Muscle layer of duodenum (tissue), 2 donors: ENCODE results near the gene MAP2K5.
"Not testable (repeated sequence)": the region's sequence is repeated elsewhere in the genome, so short reads cannot be mapped to it uniquely, and the experiment has no call there.

ENCODE experiments used
- H3K27ac ChIP-seq: one replicate; pipeline ENCODE4 v1.7.0; 2013; ENCODE audit warnings: mild to moderate bottlenecking, low read length
- H3K27me3 ChIP-seq: one replicate; pipeline ENCODE4 v1.7.0; 2013; ENCODE audit warnings: low read depth, mild to moderate bottlenecking, control low read depth, low read length
- H3K36me3 ChIP-seq, 2 donors: one replicate each; pipeline ENCODE4 v1.7.0; 2013; ENCODE audit warnings: low read length in 2 of 2, control low read depth in 1 of 2, mild to moderate bottlenecking in 1 of 2; ENCODE audit not compliant: insufficient read depth in 2 of 2, control insufficient read depth in 1 of 2
- H3K4me1 ChIP-seq, 2 donors: one replicate each; pipeline ENCODE4 v1.7.0; 2013; ENCODE audit warnings: low read length in 2 of 2, mild to moderate bottlenecking in 2 of 2, control low read depth in 1 of 2, moderate library complexity in 1 of 2; ENCODE audit not compliant: insufficient read depth in 2 of 2, control insufficient read depth in 1 of 2
- H3K4me3 ChIP-seq, 2 donors: one replicate each; pipeline ENCODE4 v1.7.0; 2013; ENCODE audit warnings: low read length in 2 of 2, low read depth in 1 of 2, mild to moderate bottlenecking in 1 of 2
- H3K9me3 ChIP-seq, 2 donors: one replicate each; pipeline ENCODE4 v1.7.0; 2013; ENCODE audit warnings: low read length in 2 of 2, control low read depth in 1 of 2, mild to moderate bottlenecking in 1 of 2; ENCODE audit not compliant: control insufficient read depth in 1 of 2
- donor health status: healthy.

MAP2K5 gene

DNA sequence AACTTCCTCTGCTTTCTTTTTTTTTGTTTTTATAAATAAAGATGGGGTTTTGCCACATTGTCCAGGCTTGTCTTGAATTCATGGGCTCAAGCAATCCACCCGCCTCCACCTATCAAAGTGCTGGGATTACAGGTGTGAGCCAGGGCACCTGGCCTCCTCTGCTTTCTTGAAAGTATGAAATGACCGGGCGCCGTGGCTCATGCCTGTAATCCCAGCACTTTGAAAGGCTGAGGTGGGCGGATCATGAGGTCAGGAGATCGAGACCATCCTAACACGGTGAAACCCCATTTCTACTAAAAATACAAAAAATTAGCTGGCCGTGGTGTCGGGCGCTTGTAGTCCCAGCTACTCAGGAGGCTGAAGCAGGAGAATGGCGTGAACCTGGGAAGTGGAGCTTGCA lies 93.4 kb downstream of the MAP2K5 start:
- not testable (repeated sequence) for H3K27ac ChIP-seq, H3K4me1 ChIP-seq, H3K27me3 ChIP-seq, H3K9me3 ChIP-seq, H3K4me3 ChIP-seq
- peaks cover 4 to 12% of the 10 kb centered on the region in 2 donors for H3K36me3 ChIP-seq

DNA sequence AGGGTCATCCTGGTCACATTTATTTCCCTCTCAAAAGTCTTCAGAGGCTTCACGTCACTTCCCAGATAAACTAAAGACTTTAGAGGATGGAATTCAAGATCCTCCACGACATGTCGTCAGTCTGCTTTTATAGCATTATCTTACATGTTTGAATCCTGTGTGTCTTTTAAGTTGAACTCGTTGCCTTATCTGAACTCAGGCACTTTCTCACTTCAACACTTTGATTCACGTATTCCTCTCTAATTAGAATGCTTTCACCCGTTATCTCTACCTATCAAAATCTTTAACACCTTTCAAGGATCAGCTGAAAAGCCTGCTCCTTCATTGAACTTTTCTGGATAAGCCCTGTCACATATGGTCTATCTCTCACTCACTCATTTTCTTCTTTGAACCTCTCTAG lies 97.1 kb downstream of the MAP2K5 start:
- H3K36me3 ChIP-seq = no peaks in the 10 kb centered on the region
- peaks cover 0 to 4% of the 10 kb centered on the region in 2 donors for H3K4me1 ChIP-seq
- H3K9me3 ChIP-seq = no peaks in the 10 kb centered on the region
- no peak overlapping the region for H3K4me3 ChIP-seq
- H3K27ac ChIP-seq = no peak overlapping the region
- no peaks in the 10 kb centered on the region for H3K27me3 ChIP-seq

DNA sequence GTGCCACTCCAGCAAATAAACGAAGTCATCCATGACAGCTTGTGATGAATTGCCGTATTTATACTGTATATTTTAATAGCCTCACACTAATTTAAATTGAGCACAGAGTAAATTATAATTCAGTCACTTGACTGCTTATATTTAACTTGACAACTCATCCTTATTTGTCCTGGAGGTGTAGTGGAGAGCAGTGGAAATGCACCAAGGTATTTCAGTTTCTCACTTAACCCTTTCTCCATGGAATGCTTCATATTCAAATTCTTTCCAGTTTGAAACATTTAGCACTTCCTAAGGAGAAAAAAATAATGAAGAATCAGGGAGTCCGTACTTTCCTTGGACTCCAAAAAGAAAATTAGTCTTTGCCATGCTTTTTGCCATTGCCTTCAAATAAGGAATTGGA lies 99.0 kb downstream of the MAP2K5 start:
- Histone ChIP-seq H3K27me3 (no peaks in the 10 kb centered on the region), H3K4me3 (no peak overlapping the region), H3K27ac (no peak overlapping the region), H3K36me3 (peaks cover 0 to 3% of the 10 kb centered on the region in 2 donors), H3K4me1 (peaks cover 0 to 4% of the 10 kb centered on the region in 2 donors), H3K9me3 (no peaks in the 10 kb centered on the region)

DNA sequence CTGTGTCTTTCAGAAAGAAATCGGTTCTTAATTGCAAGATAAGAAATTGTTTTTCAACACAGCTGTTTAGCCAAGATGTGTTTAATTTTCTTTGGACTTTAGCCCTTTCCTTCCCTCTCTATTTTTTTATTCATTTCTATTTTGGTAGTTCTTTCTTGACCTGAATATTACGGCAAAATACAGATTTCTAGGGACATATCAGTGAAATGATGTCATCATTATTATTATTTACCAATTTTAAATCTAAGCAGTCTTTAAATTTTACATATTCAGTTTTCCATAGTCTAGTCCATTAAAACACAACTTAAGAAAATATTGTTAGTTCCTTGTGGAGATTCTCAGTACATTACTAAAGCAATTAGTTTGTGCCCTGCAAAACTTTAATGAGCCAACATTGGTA lies 104.3 kb downstream of the MAP2K5 start:
- no peak overlapping the region for H3K4me3 ChIP-seq
- H3K4me1 ChIP-seq = no peaks in the 10 kb centered on the region
- H3K9me3 ChIP-seq = no peaks in the 10 kb centered on the region
- H3K27ac ChIP-seq = no peak overlapping the region
- peaks cover 0 to 13% of the 10 kb centered on the region in 2 donors for H3K36me3 ChIP-seq
- no peaks in the 10 kb centered on the region for H3K27me3 ChIP-seq

DNA sequence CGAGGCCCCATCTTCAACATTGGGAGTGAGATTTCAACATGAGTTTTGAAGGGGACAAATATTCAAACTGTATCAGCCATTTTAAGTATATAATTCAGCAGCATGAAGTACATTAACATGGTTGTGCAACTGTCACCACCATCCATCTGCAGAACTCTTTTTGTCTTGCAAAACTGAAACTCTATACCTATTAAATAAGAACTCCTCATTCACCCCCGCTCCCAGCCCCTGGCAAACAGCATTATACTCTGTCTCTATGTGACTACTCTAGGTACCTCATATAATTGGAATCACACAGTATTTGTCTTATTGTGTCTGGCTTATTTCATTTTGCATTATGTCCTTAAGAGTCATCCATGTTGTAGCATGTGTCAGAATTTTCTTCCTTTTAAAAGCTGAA lies 110.1 kb downstream of the MAP2K5 start:
- Histone ChIP-seq H3K9me3 (peaks cover 0 to 6% of the 10 kb centered on the region in 2 donors), H3K4me1 (no peaks in the 10 kb centered on the region), H3K27ac (no peak overlapping the region), H3K27me3 (no peaks in the 10 kb centered on the region), H3K4me3 (no peak overlapping the region), H3K36me3 (peaks cover 0 to 28% of the 10 kb centered on the region in 2 donors)

DNA sequence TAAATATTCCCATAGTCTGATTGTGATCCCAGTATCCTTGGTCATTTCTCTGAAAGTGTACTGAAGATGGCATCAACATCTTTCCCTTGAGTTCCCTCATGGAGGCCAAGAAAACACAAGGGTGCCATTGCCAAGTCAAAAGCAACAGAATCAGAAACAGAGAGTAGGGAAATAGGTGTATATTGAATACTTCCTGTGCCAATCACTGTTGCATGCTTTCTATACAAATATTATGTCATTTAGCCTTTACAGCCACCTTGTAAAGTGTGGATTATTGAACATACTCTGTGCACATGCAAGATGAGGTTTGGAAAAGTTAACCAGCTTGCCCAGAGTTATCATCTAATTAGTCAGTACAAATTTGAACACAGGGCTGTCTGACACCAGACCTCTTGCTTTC lies 117.9 kb downstream of the MAP2K5 start:
- Histone ChIP-seq H3K27me3 (no peaks in the 10 kb centered on the region), H3K27ac (no peak overlapping the region), H3K9me3 (peaks cover 0 to 6% of the 10 kb centered on the region in 2 donors), H3K36me3 (peaks cover 5 to 27% of the 10 kb centered on the region in 2 donors), H3K4me1 (no peaks in the 10 kb centered on the region), H3K4me3 (no peak overlapping the region)

DNA sequence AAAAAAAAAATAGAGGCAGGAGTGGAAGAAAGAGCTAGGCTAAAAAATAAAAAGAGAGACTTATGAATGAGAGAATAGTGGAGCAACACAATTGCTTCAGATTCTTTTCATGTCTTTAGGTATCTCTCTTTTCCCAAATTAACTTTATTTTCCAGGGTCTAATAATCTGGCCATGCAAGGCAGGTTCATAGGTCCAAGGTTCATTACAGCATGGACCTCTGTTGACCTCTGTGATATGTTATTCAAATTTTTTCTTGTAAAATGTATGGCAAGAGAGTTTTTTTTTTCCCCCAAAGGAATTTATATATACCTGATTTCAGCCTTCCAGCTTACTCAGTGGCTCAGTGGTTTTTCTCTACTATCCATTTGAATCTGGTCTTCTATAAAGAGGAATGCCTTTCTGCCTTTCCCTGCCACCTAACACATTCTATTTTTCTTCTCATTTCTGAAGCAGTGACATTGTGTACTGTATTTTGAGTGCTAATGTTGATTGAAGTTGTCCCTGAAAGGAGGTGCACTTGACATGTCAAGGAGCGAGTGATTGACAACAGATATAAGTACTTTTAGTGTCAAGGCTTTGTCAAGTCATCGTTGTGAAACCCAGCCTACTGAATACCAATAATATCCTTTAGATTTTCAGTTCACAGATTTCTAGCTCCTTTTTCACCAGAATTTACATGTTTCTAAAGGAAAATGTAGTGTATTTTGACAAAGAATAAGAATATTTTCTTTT lies 118.5 kb downstream of the MAP2K5 start:
- H3K27ac ChIP-seq = no peak overlapping the region
- no peaks in the 10 kb centered on the region for H3K27me3 ChIP-seq
- peaks cover 0 to under 1% of the 10 kb centered on the region in 2 donors for H3K9me3 ChIP-seq
- H3K4me1 ChIP-seq = no peaks in the 10 kb centered on the region
- H3K36me3 ChIP-seq = peaks cover 5 to 22% of the 10 kb centered on the region in 2 donors
- H3K4me3 ChIP-seq = no peak overlapping the region

DNA sequence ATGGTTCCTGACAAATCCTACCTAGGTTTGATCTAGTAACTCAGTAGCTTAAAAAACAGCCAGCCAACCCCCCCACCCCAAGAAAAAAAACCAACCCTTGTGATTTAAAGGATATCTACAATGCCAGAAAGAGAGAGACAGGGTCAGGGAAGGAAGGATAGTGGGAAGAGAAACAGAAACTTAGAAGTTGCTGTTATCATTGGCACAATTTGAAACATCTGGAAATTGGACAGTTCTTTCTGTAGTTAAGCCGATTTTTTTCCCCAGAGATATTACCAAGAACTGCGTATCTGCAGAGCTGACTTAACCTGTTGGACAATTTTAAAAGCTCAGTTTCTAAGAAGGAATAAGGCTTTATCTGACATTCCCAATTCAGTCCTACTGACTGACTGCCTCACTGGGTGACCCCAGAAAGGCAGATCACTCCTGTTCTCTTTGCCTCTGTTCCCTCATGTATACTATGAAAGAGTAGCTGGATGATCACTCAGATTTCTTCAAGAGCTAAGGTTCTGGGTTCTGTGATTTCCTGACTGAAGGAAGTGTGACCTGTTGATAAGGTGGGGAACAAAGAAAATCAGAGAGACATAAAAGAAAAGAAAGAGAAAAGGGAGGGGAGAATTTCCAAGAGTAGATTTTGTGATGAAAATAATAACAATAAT lies 128.3 kb downstream of the MAP2K5 start:
- no peak overlapping the region for H3K4me3 ChIP-seq
- H3K27me3 ChIP-seq = no peaks in the 10 kb centered on the region
- H3K36me3 ChIP-seq = peaks cover 0 to 4% of the 10 kb centered on the region in 2 donors
- H3K9me3 ChIP-seq = no peaks in the 10 kb centered on the region
- no peaks in the 10 kb centered on the region for H3K4me1 ChIP-seq
- no peak overlapping the region for H3K27ac ChIP-seq

DNA sequence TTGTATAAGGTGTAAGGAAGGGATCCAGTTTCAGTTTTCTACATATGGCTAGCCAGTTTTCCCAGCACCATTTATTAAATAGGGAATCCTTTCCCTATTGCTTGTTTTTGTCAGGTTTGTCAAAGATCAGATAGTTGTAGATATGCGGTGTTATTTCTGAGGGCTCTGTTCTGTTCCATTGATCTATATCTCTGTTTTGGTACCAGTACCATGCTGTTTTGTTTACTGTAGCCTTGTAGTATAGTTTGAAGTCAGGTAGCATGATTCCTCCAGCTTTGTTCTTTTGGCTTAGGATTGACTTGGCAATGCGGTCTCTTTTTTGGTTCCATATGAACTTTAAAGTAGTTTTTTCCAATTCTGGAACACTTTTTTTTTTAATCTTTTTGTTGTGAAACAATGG lies 130.3 kb downstream of the MAP2K5 start:
- not testable (repeated sequence) for H3K36me3 ChIP-seq, H3K9me3 ChIP-seq, H3K27me3 ChIP-seq, H3K4me3 ChIP-seq, H3K27ac ChIP-seq, H3K4me1 ChIP-seq

DNA sequence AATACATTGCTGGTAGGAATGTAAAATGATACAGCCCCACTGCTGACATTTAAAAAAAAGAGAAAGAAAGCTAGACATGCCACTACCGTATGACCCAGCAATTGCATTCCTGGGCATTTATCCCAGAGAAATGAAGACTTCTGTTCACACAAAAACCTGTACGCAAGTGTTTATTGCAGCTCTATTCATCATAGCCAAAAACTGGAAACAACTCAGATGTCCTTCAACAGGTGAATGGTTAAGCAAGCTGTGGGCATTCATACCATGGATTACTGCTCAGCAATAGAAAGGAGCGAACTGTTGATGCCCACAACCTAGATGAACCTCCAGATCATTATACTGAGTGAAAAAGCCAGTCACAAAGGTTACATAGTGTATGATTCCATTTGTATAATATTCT lies 132.5 kb downstream of the MAP2K5 start:
- H3K27ac ChIP-seq = no peak overlapping the region
- H3K4me1 ChIP-seq = no peaks in the 10 kb centered on the region

DNA sequence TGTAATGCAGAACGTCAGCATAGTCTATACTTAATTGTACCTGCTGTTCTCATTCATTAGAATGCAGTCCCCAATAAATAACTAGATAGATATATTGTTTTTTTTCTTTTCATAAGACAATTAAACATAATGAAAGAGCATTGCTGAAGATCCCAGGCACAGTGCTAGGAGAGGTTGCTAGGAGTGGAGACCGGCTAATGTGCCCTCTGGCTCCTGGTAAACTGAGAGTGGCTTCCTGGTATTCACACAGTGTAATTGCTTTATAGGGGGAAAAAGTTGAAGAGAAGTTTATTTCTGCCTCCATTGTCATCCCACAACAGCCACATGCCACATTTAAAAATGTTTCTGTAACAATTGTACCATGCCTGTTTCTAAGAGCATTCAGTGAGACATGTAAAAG lies 135.6 kb downstream of the MAP2K5 start:
- Histone ChIP-seq H3K27ac (no peak overlapping the region), H3K9me3 (peaks cover 0 to under 1% of the 10 kb centered on the region in 2 donors), H3K4me1 (no peaks in the 10 kb centered on the region), H3K4me3 (no peak overlapping the region), H3K27me3 (no peaks in the 10 kb centered on the region), H3K36me3 (peaks cover 0 to 3% of the 10 kb centered on the region in 2 donors)

More for the DNA sequence above, 132.5 kb downstream of the MAP2K5 start:
- no peaks in the 10 kb centered on the region for H3K9me3 ChIP-seq
- no peak overlapping the region for H3K4me3 ChIP-seq
- H3K36me3 ChIP-seq = peaks cover 0 to under 1% of the 10 kb centered on the region in 2 donors
- no peaks in the 10 kb centered on the region for H3K27me3 ChIP-seq
